GM12872 (cell line): ENCODE results near the gene PIEZO1.

Source experiments
- TF ChIP-seq, protein P1 (sequence below): IDR thresholded peaks from 3 replicates; pipeline ENCODE4 v1.5.1; 2011; ENCODE audit warnings: low read depth, mild to moderate bottlenecking, low read length, moderate library complexity; ENCODE audit not compliant: insufficient read depth

The PIEZO1 gene

DNA sequence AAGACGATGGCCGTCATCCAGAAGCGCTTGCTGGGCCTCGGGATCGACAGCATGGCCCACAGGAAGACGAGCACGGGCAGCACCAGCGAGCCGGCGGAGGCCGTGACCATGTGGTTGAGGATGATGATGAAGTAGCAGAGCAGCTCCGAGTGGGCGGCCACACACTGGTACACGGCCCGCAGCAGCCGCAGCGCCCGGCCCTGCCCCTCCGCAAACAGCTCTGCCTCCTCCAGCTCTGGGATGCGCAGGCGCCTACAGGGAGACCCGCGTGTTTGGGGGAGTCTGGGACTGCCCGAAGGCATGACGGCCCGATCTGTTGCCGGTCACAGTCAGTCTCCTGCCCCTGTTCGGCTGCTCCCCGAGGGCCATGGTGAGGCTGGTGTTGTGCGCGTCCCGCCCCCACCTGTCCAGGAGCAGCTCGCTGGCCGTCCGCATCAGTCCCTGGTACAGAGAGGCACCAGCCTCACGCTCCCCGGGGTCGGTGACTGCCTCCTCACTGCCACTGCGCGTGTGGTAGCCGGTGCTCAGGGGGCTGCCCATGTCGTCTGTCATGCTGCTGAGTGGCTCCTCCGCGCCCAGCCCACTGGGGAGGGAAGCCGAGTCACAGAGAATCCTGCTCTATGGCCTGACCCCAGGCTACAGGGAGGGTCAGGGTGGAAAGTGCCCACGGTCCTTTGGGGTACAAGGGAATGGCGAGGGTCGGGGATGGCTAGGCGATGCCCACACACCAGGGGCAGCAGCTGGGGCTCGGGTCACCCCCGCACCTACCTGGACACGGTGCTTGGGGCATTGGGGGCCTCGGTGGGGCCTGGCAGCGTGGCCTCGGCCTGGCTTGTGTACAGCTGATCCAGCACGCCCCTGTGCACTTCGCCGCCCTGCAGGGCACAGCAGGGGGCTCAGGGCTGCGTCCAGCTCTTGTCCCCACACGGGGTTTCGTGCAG, 62.9 kb downstream of the PIEZO1 start:
- TF ChIP-seq, protein P1, sequence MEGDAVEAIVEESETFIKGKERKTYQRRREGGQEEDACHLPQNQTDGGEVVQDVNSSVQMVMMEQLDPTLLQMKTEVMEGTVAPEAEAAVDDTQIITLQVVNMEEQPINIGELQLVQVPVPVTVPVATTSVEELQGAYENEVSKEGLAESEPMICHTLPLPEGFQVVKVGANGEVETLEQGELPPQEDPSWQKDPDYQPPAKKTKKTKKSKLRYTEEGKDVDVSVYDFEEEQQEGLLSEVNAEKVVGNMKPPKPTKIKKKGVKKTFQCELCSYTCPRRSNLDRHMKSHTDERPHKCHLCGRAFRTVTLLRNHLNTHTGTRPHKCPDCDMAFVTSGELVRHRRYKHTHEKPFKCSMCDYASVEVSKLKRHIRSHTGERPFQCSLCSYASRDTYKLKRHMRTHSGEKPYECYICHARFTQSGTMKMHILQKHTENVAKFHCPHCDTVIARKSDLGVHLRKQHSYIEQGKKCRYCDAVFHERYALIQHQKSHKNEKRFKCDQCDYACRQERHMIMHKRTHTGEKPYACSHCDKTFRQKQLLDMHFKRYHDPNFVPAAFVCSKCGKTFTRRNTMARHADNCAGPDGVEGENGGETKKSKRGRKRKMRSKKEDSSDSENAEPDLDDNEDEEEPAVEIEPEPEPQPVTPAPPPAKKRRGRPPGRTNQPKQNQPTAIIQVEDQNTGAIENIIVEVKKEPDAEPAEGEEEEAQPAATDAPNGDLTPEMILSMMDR: no peak

DNA sequence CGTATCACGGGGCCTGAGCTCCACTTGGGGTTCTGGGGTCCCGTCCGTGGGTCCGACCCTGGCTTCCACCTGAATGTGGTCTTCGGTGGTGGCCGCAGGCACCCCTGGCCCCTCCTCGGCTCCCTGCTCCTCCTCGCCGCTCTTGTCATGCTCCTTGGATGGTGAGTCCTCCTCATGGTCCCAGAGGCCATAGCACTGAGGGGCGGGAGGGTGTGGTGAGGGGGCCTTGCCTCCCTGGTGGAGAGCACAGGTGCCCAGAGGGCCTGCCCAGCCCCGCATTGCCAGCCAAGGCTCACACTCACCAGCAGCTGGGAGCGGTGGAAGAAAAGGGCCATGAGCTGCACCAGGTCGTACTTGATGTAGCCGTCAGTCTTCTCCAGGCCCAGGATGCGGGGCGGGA, 63.8 kb downstream of the PIEZO1 start:
- TF ChIP-seq, protein P1: no peak

DNA sequence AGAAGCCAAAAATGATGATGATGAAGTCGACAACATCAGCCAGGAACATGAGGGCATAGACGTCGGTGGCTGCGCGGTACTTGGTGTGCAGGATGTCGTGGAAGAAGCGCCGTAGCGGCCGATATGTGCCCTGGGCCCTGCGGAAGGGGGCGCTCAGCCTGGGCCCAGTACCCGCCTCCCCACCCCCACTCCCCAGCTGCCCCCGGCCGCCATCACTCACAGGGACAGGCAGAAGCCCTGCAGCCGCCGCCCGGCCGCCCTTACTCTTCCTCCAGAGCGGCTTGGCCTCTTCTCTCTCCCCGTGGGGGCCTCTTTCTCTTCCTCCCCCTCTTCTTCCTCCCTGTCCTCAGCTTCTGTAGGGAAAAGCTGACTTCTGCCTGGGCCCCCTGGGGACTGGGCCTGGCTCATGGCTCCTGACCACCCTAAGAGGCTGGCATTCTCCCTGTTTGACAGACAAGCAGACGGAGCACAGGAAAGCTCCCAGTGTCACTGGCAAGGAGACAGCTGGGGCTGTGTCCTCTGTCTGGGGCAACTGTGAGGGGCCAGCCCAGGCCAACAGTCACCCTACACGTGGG, 64.5 kb downstream of the PIEZO1 start:
- TF ChIP-seq, protein P1: no peak

DNA sequence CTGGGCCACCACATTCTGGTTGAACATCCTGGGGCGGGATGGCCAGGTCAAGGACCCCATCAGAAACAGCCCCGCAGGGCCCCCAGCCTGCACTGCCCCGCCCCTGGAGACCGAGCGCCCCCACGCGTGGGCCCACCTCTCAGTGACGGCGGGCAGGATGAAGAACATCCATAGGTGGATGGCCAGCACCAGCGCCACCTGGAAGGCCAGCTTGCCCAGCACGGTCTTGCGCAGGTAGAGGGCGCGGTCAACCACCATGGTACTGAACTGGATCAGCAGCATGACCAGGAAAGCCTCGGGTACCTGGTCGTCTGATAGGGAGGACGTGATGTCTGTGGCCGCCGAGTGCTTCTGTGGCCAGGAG, 65.1 kb downstream of the PIEZO1 start:
- TF ChIP-seq, protein P1: no peak

DNA sequence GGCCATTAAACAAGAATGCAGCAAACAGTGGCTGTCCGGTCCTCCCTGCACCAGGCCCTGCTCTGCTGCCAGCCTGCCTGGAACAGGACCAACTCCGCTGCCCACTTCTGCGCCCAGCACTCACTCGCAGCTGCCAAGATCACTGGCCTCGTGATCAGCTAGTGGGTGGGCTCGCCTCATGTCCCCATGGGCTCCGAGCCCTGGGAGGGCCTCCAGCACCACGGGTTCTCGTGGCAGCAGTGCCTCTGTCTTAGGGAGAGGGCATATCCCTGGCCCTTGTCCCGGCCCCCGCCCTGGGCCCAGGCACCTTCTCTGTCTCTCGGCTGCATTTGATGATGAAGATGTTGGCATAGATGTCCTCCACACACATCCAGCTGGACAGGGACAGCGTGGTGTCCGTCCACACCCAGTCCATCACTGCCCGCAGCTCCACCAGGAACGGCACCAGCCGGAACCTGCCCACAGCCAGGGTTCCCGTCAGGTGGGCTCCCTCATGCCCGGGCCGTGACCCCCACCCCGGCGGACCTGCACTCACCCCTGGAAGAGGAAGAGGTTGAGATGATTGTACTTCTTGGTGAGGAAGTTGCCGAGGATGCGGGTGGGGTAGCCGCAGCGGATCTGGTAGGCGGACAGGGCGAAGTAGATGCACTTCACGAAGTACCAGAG, 65.6 kb downstream of the PIEZO1 start:
- TF ChIP-seq, protein P1: no peak

DNA sequence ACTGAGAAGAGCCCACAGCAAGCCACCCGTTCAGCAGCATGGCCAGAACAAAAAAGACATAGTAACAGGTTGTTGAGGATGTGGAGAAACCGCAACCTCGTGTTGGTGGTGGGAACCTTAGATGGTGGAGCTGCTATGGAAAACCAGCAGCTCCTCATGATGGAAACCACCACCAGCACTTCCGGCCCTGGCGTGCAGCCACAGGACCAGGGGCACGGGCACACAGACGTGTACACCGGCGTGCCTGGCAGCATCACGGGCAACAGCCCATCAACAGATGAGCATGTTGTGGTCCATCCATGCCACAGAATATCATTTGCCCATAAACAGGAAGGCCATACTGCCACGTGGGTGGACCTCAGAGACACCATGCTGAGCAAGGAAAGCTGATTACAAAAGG, 66.8 kb downstream of the PIEZO1 start:
- TF ChIP-seq, protein P1: no peak

DNA sequence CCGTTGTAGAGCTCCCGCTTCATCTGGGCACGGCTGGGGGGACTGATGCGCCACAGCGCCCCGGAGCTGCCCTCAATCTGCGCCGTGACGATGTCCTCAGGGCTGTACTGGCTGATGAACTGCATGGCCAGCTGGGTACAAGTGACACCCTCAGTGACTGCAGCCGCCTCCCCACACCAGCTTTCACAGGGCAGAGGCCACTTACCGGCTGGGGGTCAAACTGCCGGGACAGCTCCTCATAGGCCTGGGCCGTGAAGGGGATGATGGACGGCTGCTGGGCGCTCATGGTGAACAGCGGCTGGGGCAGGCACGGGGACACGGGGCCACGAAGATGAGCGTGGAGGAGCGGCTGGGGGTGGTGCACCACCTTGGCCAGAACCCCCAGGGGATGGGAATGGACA, 68.4 kb downstream of the PIEZO1 start:
- TF ChIP-seq, protein P1: no peak
